HG03342 (cell line): ENCODE measurements around the gene TP63.
"Not testable (repeated sequence)": the region's sequence is repeated elsewhere in the genome, so short reads cannot be mapped to it uniquely, and the experiment has no call there.

Experiments
- ATAC-seq: cut with Tn5 transposase; IDR thresholded peaks from one replicate; pipeline ENCODE4 v1.9.1; 2021; ENCODE audit warnings: mild to moderate bottlenecking, moderate library complexity; ENCODE audit not compliant: unreplicated experiment

Gene TP63

DNA sequence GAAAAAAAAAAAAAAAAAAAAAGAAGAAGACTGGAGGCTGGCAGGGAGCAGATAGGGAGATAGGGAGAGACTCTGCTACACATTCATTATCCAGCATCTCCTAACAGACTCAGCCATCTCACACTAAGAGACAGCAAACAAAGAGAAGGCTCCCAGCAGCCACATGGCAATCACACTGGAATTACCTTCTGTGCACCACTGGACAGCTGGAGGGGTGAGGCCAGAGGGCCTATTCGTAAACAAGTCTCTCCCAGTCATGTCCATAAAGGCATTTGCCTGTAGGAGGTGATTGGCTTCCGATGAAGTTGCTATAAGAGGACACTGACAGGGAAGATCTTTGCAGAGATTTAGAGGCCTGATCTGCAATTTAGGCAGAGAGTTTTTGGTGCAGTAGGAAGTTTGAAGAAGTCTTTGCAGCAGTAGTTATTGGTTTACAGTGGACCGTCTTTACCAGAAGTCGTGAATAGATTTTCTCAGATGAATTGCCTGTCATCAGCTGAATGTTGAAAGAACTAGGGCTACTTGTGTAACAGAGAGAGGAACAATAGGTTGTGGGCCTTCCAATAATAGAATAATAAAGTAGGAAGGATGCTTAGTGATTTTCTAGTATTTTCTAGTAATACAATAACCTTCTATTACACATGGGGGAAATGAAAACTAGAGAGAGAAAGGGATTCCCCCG, 89.7 kb downstream of the TP63 start:
- no peak for ATAC-seq

- ATAC-seq, result no peak
Observed at GRCh38 chr3:189721873-189722665, 90.9 kb downstream of the TP63 start.

- ATAC-seq, result no peak
Observed at GRCh38 chr3:189724356-189724755, 93.2 kb downstream of the TP63 start.

DNA sequence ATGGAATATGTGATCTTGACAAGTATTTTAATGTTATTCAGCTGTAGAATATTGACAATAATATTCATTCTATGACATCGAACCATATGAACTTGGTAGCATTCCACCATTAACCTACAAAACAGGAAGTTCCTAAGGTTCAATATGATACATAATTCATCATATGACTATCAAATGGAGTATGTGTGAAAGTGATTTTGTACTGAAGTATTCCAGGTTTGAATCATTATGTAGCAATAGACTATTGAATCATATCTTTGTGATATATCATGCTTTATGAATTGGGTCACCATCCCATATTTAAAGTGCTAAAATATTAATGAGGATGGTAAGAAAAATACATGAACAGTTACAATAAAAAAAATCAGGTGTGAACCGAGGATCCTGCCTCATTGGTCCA, 95.1 kb downstream of the TP63 start:
- ATAC-seq, result no peak

DNA sequence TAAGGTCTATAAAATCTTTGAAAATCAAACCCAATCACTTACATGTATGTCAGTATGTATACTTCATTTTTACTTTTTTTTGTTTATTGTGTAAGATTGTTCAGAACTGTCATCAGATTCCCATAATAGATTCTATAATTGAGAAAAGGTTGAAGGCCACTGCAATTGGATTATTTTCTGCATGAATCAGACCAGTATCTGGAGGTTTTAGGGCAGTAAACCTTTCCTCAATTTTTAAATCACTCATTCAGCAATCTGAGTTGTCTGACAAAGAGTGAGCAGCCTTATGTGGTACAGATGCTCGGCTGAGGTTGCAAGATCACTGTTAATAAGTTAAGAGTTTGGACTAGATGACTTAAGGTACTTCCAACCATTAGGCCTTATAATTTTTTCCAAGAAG, 96.0 kb downstream of the TP63 start:
- ATAC-seq, result no peak

DNA sequence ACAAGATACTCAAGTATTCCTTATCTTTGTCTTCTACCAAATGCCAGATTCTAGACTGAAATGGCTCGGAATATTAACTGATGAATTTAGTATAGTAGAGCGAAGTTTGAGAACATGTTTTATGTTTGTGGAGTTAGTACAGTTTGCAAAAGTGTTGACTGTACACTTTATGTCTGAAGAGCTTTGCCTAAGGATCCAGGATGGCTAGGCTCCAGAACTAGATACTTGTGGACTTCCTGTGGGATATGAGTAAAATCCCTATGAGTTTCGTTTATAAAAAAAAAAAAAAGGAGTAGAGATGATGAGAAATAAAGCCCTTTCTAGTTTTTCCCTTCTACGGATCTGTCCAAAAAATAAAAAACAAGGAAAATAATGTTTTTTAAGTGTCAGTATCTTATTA, 96.7 kb downstream of the TP63 start:
- no peak for ATAC-seq

DNA sequence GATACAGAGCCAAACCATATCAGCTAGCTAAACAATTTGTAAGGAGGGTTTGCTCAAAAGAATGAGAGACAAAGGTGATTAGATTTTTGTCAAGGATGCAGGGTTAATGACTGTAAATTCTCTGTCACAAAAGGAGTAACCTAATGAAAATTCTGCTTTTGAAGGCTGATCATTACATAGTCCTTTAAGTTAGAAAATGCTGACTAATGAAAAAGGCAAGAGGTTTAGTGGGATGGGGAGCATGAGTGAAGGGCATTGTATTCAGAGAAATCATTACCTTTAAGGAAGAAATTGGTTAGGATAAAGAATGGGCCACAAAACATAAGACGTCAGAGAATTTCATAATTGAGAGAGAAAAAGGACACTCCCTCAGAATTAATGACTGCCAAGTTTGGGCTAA, 97.7 kb downstream of the TP63 start:
- ATAC-seq, result no peak

GRCh38 chr3:189734061-189734460, 102.9 kb downstream of the TP63 start:
- no peak for ATAC-seq

GRCh38 chr3:189735913-189736312, 104.7 kb downstream of the TP63 start:
- no peak for ATAC-seq

DNA sequence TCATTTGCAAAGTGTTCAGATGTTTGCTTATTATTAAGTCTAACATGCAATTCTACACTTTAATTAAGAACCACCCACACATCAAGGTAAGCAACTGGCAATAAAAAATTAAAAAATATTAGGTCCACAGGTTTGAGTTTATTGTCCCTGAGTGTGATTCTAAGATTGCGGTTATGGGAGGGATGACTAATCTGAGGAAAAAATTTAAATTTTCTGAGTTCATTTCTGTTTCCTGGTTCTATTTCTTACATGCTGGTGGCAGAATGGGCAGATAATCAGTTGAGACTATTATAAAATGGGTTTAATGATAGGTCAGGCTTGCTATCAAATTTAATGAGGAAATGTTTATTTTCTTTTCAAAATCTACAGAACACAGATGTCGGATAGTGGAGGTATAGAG, 105.9 kb downstream of the TP63 start:
- ATAC-seq, result no peak

DNA sequence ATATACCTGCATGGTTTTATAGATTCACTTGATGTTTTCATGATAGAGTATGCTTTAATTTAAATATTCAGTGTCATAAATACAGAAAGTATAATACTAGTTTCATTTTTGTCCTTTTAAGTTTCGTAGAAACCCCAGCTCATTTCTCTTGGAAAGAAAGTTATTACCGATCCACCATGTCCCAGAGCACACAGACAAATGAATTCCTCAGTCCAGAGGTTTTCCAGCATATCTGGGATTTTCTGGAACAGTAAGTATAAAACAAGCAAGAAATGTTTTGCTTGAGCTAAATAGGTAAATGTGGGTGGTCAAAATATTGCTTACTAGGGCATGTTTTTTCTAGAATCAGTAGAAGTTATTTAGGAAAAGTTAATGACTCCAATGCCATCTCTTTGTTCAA, 106.4 kb downstream of the TP63 start:
- ATAC-seq, result no peak

DNA sequence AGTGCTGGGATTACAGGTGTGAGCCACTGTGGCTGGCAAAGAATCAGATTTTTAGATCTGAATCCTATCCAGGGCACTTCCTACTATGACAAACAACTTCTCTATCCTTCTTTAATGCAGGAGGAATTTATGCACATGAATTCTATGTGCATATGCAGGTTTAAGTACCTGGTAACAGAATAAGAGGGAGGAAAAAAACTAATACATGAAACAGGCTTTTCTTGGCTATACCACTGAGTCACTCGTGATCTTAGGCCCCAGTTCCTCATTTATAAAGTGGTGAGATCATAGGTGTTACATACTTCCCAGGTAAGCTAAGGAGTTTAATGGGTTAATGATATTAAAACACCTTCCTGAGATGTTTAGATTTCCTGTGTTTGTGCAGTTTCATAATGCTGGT, 108.2 kb downstream of the TP63 start:
- ATAC-seq, result no peak

DNA sequence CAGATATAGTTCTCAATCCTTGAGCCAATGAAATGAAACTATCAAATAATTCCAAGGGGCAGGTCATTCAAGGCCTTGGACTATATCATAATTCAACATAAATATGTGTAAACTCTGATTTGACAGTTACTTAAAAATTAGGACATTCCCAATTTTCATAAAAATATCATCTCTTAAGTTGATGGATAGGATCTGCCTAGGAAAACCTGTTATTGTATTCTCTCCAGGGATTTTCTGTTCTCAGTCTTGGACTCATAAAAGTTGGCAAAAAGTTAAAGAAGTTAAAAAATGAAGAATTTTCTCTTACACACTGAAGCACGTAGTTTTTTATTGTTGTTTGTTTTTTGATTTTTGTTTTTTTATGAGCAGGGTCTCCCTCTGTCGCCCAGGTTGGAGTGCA, 109.0 kb downstream of the TP63 start:
- ATAC-seq, result no peak

- ATAC-seq, result no peak
Observed at GRCh38 chr3:189744235-189744634, 113.0 kb downstream of the TP63 start.

DNA sequence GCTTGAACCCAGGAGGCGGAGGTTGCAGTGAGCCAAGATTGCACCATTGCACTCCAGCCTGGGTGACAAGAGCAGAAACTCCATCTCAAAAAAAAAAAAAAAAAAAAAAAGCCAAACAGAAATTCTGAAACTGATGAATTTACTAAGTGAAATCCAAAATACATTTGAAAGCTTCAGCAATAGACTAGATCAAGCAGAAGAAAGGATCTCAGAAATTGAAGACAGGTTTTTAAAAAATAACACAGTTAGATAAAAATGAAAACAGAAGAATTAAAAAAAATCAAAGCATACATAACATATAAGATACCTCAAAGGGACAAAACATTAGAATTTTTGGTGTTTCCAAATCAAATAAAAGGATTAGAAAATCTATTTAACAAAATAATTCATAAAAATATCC, 114.4 kb downstream of the TP63 start:
- no peak for ATAC-seq

DNA sequence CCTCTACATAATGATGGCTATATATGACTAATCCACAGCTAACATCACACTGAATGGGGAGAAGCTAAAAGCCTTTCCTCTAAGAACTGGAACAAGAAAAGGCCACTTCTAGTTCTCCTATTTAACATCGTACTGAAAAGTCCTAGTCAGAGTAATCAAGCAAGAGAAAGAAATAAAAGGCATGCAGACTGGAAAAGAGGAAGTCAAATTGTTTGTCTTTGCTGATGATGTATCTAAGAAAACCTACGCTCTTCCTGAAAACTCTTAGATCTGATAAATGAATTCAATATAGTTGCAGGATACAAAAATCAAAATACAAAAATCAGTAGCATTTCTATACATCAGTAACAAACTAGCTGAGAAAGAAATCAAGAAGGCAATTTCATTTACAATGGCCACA, 116.9 kb downstream of the TP63 start:
- ATAC-seq, result no peak

GRCh38 chr3:189750972-189751371, 119.8 kb downstream of the TP63 start:
- not testable (repeated sequence) for ATAC-seq

- no peak for ATAC-seq
Observed at GRCh38 chr3:189754356-189754755, 123.2 kb downstream of the TP63 start.

GRCh38 chr3:189756582-189757078, 125.4 kb downstream of the TP63 start:
- no peak for ATAC-seq

DNA sequence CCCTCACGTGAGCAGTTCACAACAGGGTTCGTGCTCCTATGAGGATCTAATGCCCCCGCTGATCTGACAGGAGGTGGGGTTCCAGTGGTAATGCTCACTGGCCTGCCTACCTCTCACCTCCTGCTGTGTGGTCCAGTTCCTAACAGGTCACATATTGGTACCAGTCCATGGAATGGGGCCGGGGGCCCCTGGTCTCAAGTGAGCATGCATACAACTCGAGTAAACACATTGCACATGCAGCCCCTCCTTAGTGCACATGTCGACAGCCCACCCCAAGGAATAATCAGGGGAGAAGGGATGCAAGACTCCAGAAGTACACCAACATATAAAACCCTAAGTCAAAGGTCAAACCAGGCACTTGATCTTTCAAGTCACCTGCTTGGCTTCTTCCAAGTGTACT, 127.0 kb downstream of the TP63 start:
- ATAC-seq, result no peak

- ATAC-seq, result no peak
Observed at GRCh38 chr3:189766416-189766815, 135.2 kb downstream of the TP63 start.

- ATAC-seq, result no peak
Observed at GRCh38 chr3:189771842-189772450, 140.8 kb downstream of the TP63 start.
